ENCODE results near the gene ETFDH. TPM values are rescaled to one million over a fixed set of nuclear protein-coding genes. Genes with fewer than 3 reads are reported as not detected.

ETFDH gene
- total and polyA plus RNA-seq, 9 of the 15 experiments (the other 6 are each of a cell fraction or from before 2014, with no cell fraction given), result 14.6 to 33.6 (median 25.9) TPM

- TF ChIP-seq GMEB1 (CRISPR knock-in tag; IDR thresholded peaks at IDR 0.05) (peak; percentile 79), RBM22 (IDR thresholded peaks at IDR 0.05; ENCODE audit: low read depth, low read length, poor library complexity, severe bottlenecking) (no peak), BRD9 (IDR thresholded peaks at IDR 0.05; ENCODE audit: low read depth, partially characterized antibody) (peak; percentile 61), CXXC5 (CRISPR knock-in tag; IDR thresholded peaks at IDR 0.05) (peak; percentile 86; the same call in 1 of the 2 replicates), HOXB6 (CRISPR knock-in tag; IDR thresholded peaks at IDR 0.05; ENCODE audit: borderline replicate concordance) (no peak), ZNF280B (CRISPR knock-in tag; IDR thresholded peaks at IDR 0.05) (no peak), E2F4 (CRISPR knock-in tag; IDR thresholded peaks at IDR 0.05; ENCODE audit: low read depth) (0 out of 2 replicates have a peak, but pooled peaks have one; percentile 10), KDM2B (CRISPR knock-in tag; IDR thresholded peaks at IDR 0.05) (no peak), TARDBP (IDR thresholded peaks at IDR 0.05) (no peak), POLR3A (IDR thresholded peaks at IDR 0.05; ENCODE audit: borderline replicate concordance, extremely low read depth, insufficient read depth, insufficient read length) (no peak), ETV5 (CRISPR knock-in tag; IDR thresholded peaks at IDR 0.05; ENCODE audit: low read depth) (peak; percentile 80), CBX1 (IDR thresholded peaks at IDR 0.05; ENCODE audit: low read depth) (no peak), TBP (optimal IDR thresholded peaks at IDR 0.05; ENCODE audit: low read depth, low read length) (peak; percentile 56), ZNF41 (CRISPR knock-in tag; conservative IDR thresholded peaks at IDR 0.05) (no peak), ZNF507 (tag; conservative IDR thresholded peaks at IDR 0.05) (no peak), PCBP1 (IDR thresholded peaks at IDR 0.05; ENCODE audit: low read depth, low read length, poor library complexity, severe bottlenecking) (peak; percentile 7), SMARCA4 (IDR thresholded peaks at IDR 0.05) (0 out of 2 replicates have a peak, but pooled peaks have one; percentile 21), BCLAF1 (IDR thresholded peaks at IDR 0.05; ENCODE audit: borderline replicate concordance in 1 of 2, control insufficient read depth in 1 of 2, low read depth in 2 of 2, low read length in 1 of 2) (0 out of 4 replicates have a peak, but pooled peaks of 1 of the 2 experiments have one; percentile 21), FOXA1 (IDR thresholded peaks at IDR 0.05; ENCODE audit: borderline replicate concordance) (no peak), PHF21A (IDR thresholded peaks at IDR 0.05; ENCODE audit: borderline replicate concordance, low read depth) (peak; percentile 62; the same call in 1 of the 2 replicates)
These were observed at the start of gene ETFDH (continued) for GRCh38 chr4:158671915-158672806.

All from K562 (cell line).